HL-60 (cell line): ENCODE data around the gene SRGAP3.

Experiments
- REST ChIP-seq: IDR thresholded peaks from 2 replicates; pipeline ENCODE4 v1.6.1; 2012; ENCODE audit warnings: low read depth; ENCODE audit not compliant: insufficient replicate concordance
- TF ChIP-seq, protein P1 (sequence below): IDR thresholded peaks from one replicate; pipeline ENCODE4 v1.5.1; 2011; ENCODE audit warnings: low read length, control low read depth, inconsistent platforms; ENCODE audit not compliant: insufficient read depth

DNA sequence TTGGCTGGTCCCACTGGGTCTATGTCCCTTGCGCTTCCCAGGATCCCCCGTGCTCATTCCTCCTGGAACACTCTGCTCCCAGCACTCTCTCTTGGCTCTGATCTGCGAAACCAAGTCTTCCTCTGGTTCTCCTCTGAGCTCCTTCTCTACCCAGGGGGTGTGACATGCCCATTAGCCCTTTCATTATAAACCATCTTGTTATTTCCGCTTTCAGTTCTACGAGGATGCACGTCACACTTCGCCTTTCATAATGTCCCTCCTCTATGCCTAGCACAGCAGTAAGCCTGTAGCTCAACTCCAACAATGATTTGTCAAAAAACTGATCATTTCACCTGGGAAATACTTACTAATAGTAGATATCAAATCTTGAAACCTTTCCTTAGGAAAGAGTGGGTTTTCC is 234.2 kb downstream of the SRGAP3 start:
- TF ChIP-seq, protein P1, sequence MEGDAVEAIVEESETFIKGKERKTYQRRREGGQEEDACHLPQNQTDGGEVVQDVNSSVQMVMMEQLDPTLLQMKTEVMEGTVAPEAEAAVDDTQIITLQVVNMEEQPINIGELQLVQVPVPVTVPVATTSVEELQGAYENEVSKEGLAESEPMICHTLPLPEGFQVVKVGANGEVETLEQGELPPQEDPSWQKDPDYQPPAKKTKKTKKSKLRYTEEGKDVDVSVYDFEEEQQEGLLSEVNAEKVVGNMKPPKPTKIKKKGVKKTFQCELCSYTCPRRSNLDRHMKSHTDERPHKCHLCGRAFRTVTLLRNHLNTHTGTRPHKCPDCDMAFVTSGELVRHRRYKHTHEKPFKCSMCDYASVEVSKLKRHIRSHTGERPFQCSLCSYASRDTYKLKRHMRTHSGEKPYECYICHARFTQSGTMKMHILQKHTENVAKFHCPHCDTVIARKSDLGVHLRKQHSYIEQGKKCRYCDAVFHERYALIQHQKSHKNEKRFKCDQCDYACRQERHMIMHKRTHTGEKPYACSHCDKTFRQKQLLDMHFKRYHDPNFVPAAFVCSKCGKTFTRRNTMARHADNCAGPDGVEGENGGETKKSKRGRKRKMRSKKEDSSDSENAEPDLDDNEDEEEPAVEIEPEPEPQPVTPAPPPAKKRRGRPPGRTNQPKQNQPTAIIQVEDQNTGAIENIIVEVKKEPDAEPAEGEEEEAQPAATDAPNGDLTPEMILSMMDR = no peak
- TF ChIP-seq REST = no peak
